ENCODE measurements around the gene SPRY1. TPM values are rescaled to one million over a fixed set of nuclear protein-coding genes. Genes with fewer than 3 reads are reported as not detected.

The SPRY1 gene
- total RNA-seq, 4 donors from 2014 or later, result 79.3 to 118 (median 98.4) TPM

- 84 to 92% methylated on average over 3 to 6 of the region's 6 CpGs for WGBS, 2 donors (ENCODE audit: low coverage in 1 of 2)
- Histone ChIP-seq H3K27me3 (no peaks in the 10 kb centered on the region), H3K36me3 (no peaks in the 10 kb centered on the region), H3K4me1 (peaks cover 0 to 18% (median 5%) of the 10 kb centered on the region in 3 donors), H3K27ac (peak overlapping the region in 2 of 4 donors; percentile 5 to 49), H3K9me3 (no peaks in the 10 kb centered on the region), H3K4me3 (no peak overlapping the region)
- ATAC-seq, result no peak
- no peak for TF ChIP-seq POLR2A (IDR thresholded peaks at IDR 0.05)
- TF ChIP-seq EP300 (IDR thresholded peaks at IDR 0.05), result no peak
- no peak for TF ChIP-seq CTCF (IDR thresholded peaks at IDR 0.05)
- TF ChIP-seq POLR2AphosphoS5 (IDR thresholded peaks at IDR 0.05), result no peak
Measured at GRCh38 chr4:123353656-123354055, 42.9 kb upstream of the SPRY1 start.

- Histone ChIP-seq H3K9me3 (no peaks in the 10 kb centered on the region), H3K4me3 (no peak overlapping the region), H3K27me3 (no peaks in the 10 kb centered on the region), H3K27ac (no peak overlapping the region), H3K36me3 (no peaks in the 10 kb centered on the region), H3K4me1 (peaks cover 0 to 18% (median 5%) of the 10 kb centered on the region in 3 donors)
- ATAC-seq, result no peak
- 81% methylated on average over 5 of the region's 5 CpGs; no CpG with 5 or more reads in 1 of the 2 donors for WGBS, 2 donors (ENCODE audit: low coverage in 1 of 2)
- TF ChIP-seq POLR2AphosphoS5 (IDR thresholded peaks at IDR 0.05), result no peak
- TF ChIP-seq CTCF (IDR thresholded peaks at IDR 0.05), result no peak
- no peak for TF ChIP-seq POLR2A (IDR thresholded peaks at IDR 0.05)
- no peak for TF ChIP-seq EP300 (IDR thresholded peaks at IDR 0.05)
Measured at GRCh38 chr4:123354701-123355100, 41.9 kb upstream of the SPRY1 start.

GRCh38 chr4:123356921-123357320 lies 39.7 kb upstream of the SPRY1 start:
- no peak for ATAC-seq
- Histone ChIP-seq H3K36me3 (no peaks in the 10 kb centered on the region), H3K27ac (no peak overlapping the region), H3K27me3 (no peaks in the 10 kb centered on the region), H3K4me3 (no peak overlapping the region), H3K4me1 (peaks cover 0 to 30% (median 5%) of the 10 kb centered on the region in 3 donors), H3K9me3 (peaks cover 0 to under 1% (median 0%) of the 10 kb centered on the region in 3 donors)
- 76 to 78% methylated on average over 7 of the region's 7 CpGs for WGBS, 2 donors (ENCODE audit: low coverage in 1 of 2)
- no peak for TF ChIP-seq POLR2A (IDR thresholded peaks at IDR 0.05)
- no peak for TF ChIP-seq CTCF (IDR thresholded peaks at IDR 0.05)
- no peak for TF ChIP-seq EP300 (IDR thresholded peaks at IDR 0.05)
- no peak for TF ChIP-seq POLR2AphosphoS5 (IDR thresholded peaks at IDR 0.05)

- ATAC-seq, result no peak
- Histone ChIP-seq H3K27ac (no peak overlapping the region), H3K9me3 (peaks cover 0 to 9% (median 0%) of the 10 kb centered on the region in 3 donors), H3K27me3 (no peaks in the 10 kb centered on the region), H3K4me3 (no peak overlapping the region), H3K36me3 (no peaks in the 10 kb centered on the region), H3K4me1 (peaks cover 0 to 15% (median 0%) of the 10 kb centered on the region in 3 donors)
- whole genome bisulfite sequencing, 2 donors (ENCODE audit: low coverage in 1 of 2), result 73 to 92% methylated on average over 2 to 3 of the region's 5 CpGs
- TF ChIP-seq EP300 (IDR thresholded peaks at IDR 0.05) (no peak), POLR2AphosphoS5 (IDR thresholded peaks at IDR 0.05) (no peak), POLR2A (IDR thresholded peaks at IDR 0.05) (no peak), CTCF (IDR thresholded peaks at IDR 0.05) (no peak)
Measured at GRCh38 chr4:123359449-123360315, 36.9 kb upstream of the SPRY1 start.
